Activated CD4-positive, alpha-beta memory T cell treated with anti-CD3 and anti-CD28 coated beads for 36 hours (primary cell): ENCODE measurements around the gene NTM. TPM values are rescaled to one million over a fixed set of nuclear protein-coding genes. Genes with fewer than 3 reads are reported as not detected.

Experiments
- CTCF ChIA-PET: fragments of 350-600 bp; sonication (Branson Sonifier 250); formaldehyde crosslinking; loops from one replicate; lab custom pipeline; 2021; ENCODE audit warnings: antibody characterized with exemption, inconsistent platforms; lab: Charles Lee
- POLR2A ChIA-PET: fragments of 350-600 bp; sonication (Branson Sonifier 250); formaldehyde crosslinking; loops from one replicate; lab custom pipeline; 2021; ENCODE audit warnings: antibody characterized with exemption; lab: Charles Lee
- DNase-seq: peaks from one replicate; pipeline ENCODE4 v3.0.0-alpha.2; 2020
- H3K27ac Mint-ChIP-seq: one replicate; pipeline ENCODE4 v1.8.0; 2021; ENCODE audit warnings: mixed read lengths
- H3K27me3 Mint-ChIP-seq: one replicate; pipeline ENCODE4 v1.8.0; 2021; ENCODE audit warnings: mixed read lengths
- H3K36me3 Mint-ChIP-seq: one replicate; pipeline ENCODE4 v1.8.0; 2021; ENCODE audit warnings: mixed read lengths
- H3K4me1 Mint-ChIP-seq: one replicate; pipeline ENCODE4 v1.8.0; 2021; ENCODE audit warnings: low read depth, mixed read lengths
- H3K4me3 Mint-ChIP-seq: one replicate; pipeline ENCODE4 v1.8.0; 2021; ENCODE audit warnings: mild to moderate bottlenecking, mixed read lengths
- H3K9me3 Mint-ChIP-seq: one replicate; pipeline ENCODE4 v1.8.0; 2021; ENCODE audit warnings: mixed read lengths
- intact Hi-C: fragments of 100-400 bp; cut with micrococcal nuclease; formaldehyde crosslinking; loops from one replicate; pipeline ENCODE4 v1.15.1; 2023
- total RNA-seq, 2 experiments: library from RNA; stranded (reverse); gene quantifications; one replicate each; pipeline ENCODE4 v1.2.3, GENCODE V29; 2021

The NTM gene
- total RNA-seq, 2 experiments from 2014 or later = not detected

GRCh38 chr11:131633921-131634715, 263.7 kb downstream of the NTM start:
- H3K27me3 Mint-ChIP-seq = no peaks in the 10 kb centered on the region
- H3K9me3 Mint-ChIP-seq = no peaks in the 10 kb centered on the region
- ChIA-PET CTCF (no interaction called here), POLR2A (no interaction called here)
- H3K4me3 Mint-ChIP-seq = no peak overlapping the region
- H3K27ac Mint-ChIP-seq = no peak overlapping the region
- intact Hi-C loops = no loop called here
- H3K36me3 Mint-ChIP-seq = no peaks in the 10 kb centered on the region
- H3K4me1 Mint-ChIP-seq = no peaks in the 10 kb centered on the region
- DNase-seq = no peak

GRCh38 chr11:131637469-131638175, 267.2 kb downstream of the NTM start:
- no peak overlapping the region for H3K4me3 Mint-ChIP-seq
- DNase-seq = no peak
- ChIA-PET POLR2A (no interaction called here), CTCF (no interaction called here)
- H3K4me1 Mint-ChIP-seq = no peaks in the 10 kb centered on the region
- no peak overlapping the region for H3K27ac Mint-ChIP-seq
- intact Hi-C loops = no loop called here
- no peaks in the 10 kb centered on the region for H3K36me3 Mint-ChIP-seq
- H3K9me3 Mint-ChIP-seq = no peaks in the 10 kb centered on the region
- H3K27me3 Mint-ChIP-seq = no peaks in the 10 kb centered on the region

DNA sequence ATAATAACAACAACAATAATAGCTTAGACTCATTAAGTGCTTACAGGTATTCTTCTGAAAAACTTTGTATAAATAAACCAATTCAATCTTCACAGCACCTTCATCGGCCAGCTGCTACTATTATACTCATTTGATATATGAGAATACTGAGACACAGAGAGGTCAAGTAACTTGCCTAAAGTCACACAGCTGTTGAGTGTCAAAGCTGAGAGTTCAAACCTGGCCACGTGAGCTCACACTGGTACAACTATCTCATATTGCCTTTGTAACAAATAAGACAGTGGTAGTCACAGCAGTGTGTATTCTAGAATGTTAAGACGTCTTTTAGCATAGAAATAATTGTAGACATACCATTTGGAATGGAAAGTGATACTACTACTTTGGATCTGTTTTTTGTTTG, 268.5 kb downstream of the NTM start:
- DNase-seq = no peak
- POLR2A ChIA-PET = no interaction called here
- Mint-ChIP-seq H3K36me3 (no peaks in the 10 kb centered on the region), H3K4me1 (no peaks in the 10 kb centered on the region), H3K27me3 (no peaks in the 10 kb centered on the region), H3K9me3 (no peaks in the 10 kb centered on the region), H3K27ac (no peak overlapping the region), H3K4me3 (no peak overlapping the region)
- CTCF ChIA-PET = interaction anchor here (1.0 kb wide), 1 partner anchor 31 kb away, joined by 3 read pairs; no protein-coding TSS in a partner anchor
- intact Hi-C loops = no loop called here

- Mint-ChIP-seq H3K9me3 (no peaks in the 10 kb centered on the region), H3K4me1 (no peaks in the 10 kb centered on the region), H3K27me3 (no peaks in the 10 kb centered on the region), H3K27ac (no peak overlapping the region), H3K36me3 (no peaks in the 10 kb centered on the region), H3K4me3 (no peak overlapping the region)
- intact Hi-C loops = no loop called here
- CTCF ChIA-PET = interaction anchor here (0.6 kb wide), 1 partner anchor 144 kb away, joined by 3 read pairs; no protein-coding TSS in a partner anchor
- POLR2A ChIA-PET = no interaction called here
- no peak for DNase-seq
Observed at GRCh38 chr11:131640320-131640719, 269.9 kb downstream of the NTM start.

- H3K4me3 Mint-ChIP-seq = no peak overlapping the region
- H3K27me3 Mint-ChIP-seq = no peaks in the 10 kb centered on the region
- no peaks in the 10 kb centered on the region for H3K9me3 Mint-ChIP-seq
- ChIA-PET POLR2A (no interaction called here), CTCF (no interaction called here)
- no peak for DNase-seq
- intact Hi-C loops = no loop called here
- no peak overlapping the region for H3K27ac Mint-ChIP-seq
- no peaks in the 10 kb centered on the region for H3K4me1 Mint-ChIP-seq
- no peaks in the 10 kb centered on the region for H3K36me3 Mint-ChIP-seq
Observed at GRCh38 chr11:131642756-131643531, 272.5 kb downstream of the NTM start.

GRCh38 chr11:131644204-131644795, 273.9 kb downstream of the NTM start:
- H3K27ac Mint-ChIP-seq = no peak overlapping the region
- no peak overlapping the region for H3K4me3 Mint-ChIP-seq
- H3K27me3 Mint-ChIP-seq = no peaks in the 10 kb centered on the region
- no peak for DNase-seq
- H3K9me3 Mint-ChIP-seq = no peaks in the 10 kb centered on the region
- POLR2A ChIA-PET = no interaction called here
- CTCF ChIA-PET = no interaction called here
- intact Hi-C loops = no loop called here
- H3K4me1 Mint-ChIP-seq = no peaks in the 10 kb centered on the region
- no peaks in the 10 kb centered on the region for H3K36me3 Mint-ChIP-seq

DNA sequence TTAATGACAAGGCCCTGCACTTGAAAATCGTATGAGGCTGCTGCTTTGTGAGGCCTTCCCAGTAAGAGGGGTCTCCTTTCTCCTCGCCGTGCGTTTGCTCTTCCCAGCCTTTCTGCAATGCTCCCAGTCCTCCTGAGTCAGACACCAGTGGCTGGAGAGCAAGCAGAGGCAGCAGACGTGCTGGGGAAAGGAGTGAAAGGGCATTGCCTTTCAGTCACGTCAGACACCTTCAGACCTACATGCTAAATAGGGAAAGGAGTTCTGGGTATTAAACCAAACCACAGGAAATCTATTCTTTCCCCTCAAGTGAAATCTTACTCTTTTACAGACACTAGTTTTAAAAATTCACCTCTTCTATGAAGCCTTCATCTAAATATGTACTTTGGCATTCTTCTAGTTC, 274.8 kb downstream of the NTM start:
- H3K9me3 Mint-ChIP-seq = no peaks in the 10 kb centered on the region
- POLR2A ChIA-PET = no interaction called here
- no peaks in the 10 kb centered on the region for H3K36me3 Mint-ChIP-seq
- no peak overlapping the region for H3K27ac Mint-ChIP-seq
- no peak for DNase-seq
- no peak overlapping the region for H3K4me3 Mint-ChIP-seq
- intact Hi-C loops = no loop called here
- H3K27me3 Mint-ChIP-seq = no peaks in the 10 kb centered on the region
- CTCF ChIA-PET = no interaction called here
- no peaks in the 10 kb centered on the region for H3K4me1 Mint-ChIP-seq

GRCh38 chr11:131649856-131650255, 279.4 kb downstream of the NTM start:
- DNase-seq = no peak
- ChIA-PET CTCF (no interaction called here), POLR2A (no interaction called here)
- Mint-ChIP-seq H3K27me3 (no peaks in the 10 kb centered on the region), H3K27ac (no peak overlapping the region), H3K9me3 (no peaks in the 10 kb centered on the region), H3K36me3 (no peaks in the 10 kb centered on the region), H3K4me1 (no peaks in the 10 kb centered on the region), H3K4me3 (no peak overlapping the region)
- intact Hi-C loops = no loop called here

- Mint-ChIP-seq H3K4me1 (no peaks in the 10 kb centered on the region), H3K4me3 (no peak overlapping the region), H3K9me3 (no peaks in the 10 kb centered on the region), H3K27me3 (no peaks in the 10 kb centered on the region), H3K27ac (no peak overlapping the region), H3K36me3 (no peaks in the 10 kb centered on the region)
- no peak for DNase-seq
- ChIA-PET POLR2A (no interaction called here), CTCF (no interaction called here)
- intact Hi-C loops = no loop called here
Observed at GRCh38 chr11:131652231-131652630, 281.8 kb downstream of the NTM start.

DNA sequence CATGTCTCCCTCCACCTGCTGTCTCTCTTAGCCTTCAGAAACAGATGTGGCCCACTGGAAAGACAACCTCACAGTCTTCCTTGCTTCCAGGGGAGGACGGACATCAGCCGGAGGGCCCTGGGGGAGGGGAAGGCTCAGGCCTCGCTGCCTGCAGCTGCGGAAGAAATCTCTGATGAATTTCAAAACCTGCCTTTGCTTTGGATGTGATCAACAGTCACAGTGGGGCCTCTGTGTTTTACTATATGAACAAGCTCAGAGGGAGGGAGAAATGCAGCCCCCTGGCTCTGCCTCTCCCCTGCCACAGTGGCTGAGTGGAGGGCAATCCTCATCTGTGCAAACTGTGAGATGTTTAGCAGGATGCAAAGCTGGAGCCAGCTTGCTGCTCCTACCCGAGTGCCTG, 282.8 kb downstream of the NTM start:
- H3K27me3 Mint-ChIP-seq = no peaks in the 10 kb centered on the region
- H3K27ac Mint-ChIP-seq = no peak overlapping the region
- POLR2A ChIA-PET = no interaction called here
- no peaks in the 10 kb centered on the region for H3K9me3 Mint-ChIP-seq
- no peak for DNase-seq
- no peak overlapping the region for H3K4me3 Mint-ChIP-seq
- CTCF ChIA-PET = no interaction called here
- no peaks in the 10 kb centered on the region for H3K4me1 Mint-ChIP-seq
- intact Hi-C loops = no loop called here
- no peaks in the 10 kb centered on the region for H3K36me3 Mint-ChIP-seq

DNA sequence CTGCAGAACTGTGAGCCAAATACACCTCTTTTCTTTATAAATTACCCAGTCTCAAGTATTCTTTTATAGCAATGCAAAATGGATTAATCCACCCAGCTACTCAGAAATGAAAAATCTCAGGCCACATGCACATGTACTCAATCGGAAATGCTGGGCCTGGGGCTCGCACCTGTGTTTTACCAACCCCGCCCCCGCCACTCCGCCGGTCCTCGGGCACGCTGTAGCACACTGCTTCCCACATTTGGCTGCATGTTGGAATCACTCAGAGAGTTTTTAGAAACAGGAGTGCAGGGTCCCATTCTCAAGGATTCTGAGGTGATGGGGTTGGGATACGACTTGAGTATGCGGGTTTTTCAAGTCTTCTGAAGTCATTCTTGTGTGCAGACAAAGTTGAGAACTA, 284.4 kb downstream of the NTM start:
- no peak overlapping the region for H3K27ac Mint-ChIP-seq
- intact Hi-C loops = no loop called here

More for the DNA sequence above, 284.4 kb downstream of the NTM start:
- no peaks in the 10 kb centered on the region for H3K36me3 Mint-ChIP-seq
- ChIA-PET CTCF (interaction anchor here (1.1 kb wide), 2 partner anchors 19 to 34 kb away, joined by 3 to 5 read pairs; no protein-coding TSS in a partner anchor), POLR2A (no interaction called here)
- DNase-seq = no peak
- H3K4me3 Mint-ChIP-seq = no peak overlapping the region
- H3K9me3 Mint-ChIP-seq = no peaks in the 10 kb centered on the region
- no peaks in the 10 kb centered on the region for H3K4me1 Mint-ChIP-seq
- no peaks in the 10 kb centered on the region for H3K27me3 Mint-ChIP-seq
